ENCODE data around the gene PPP2R2B.

DNA sequence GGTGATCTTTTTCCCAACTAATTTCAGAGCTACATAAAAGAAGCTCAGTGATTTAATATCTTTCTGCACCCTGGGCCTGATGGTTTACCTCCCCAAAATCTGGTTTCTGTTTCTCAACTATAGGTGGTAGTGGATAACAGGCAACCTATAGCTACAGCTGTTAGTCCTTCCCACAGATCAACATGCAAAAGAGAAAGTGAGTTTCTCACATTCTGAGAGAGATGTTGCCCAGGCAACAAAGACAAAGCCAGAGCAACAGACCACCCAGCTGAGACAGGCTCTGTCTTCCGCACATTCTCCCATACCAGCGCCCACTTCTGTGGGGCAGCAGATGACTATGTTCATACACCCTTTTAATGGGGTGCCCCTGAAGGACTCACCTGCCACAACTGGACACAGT, 40.7 kb upstream of the PPP2R2B start:
- TF ChIP-seq, protein P1, sequence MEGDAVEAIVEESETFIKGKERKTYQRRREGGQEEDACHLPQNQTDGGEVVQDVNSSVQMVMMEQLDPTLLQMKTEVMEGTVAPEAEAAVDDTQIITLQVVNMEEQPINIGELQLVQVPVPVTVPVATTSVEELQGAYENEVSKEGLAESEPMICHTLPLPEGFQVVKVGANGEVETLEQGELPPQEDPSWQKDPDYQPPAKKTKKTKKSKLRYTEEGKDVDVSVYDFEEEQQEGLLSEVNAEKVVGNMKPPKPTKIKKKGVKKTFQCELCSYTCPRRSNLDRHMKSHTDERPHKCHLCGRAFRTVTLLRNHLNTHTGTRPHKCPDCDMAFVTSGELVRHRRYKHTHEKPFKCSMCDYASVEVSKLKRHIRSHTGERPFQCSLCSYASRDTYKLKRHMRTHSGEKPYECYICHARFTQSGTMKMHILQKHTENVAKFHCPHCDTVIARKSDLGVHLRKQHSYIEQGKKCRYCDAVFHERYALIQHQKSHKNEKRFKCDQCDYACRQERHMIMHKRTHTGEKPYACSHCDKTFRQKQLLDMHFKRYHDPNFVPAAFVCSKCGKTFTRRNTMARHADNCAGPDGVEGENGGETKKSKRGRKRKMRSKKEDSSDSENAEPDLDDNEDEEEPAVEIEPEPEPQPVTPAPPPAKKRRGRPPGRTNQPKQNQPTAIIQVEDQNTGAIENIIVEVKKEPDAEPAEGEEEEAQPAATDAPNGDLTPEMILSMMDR (conservative IDR thresholded peaks at IDR 0.05; ENCODE audit: low read depth, low read length), result no peak
- TF ChIP-seq EZH2 (IDR thresholded peaks at IDR 0.05; ENCODE audit: borderline replicate concordance, low read depth, low read length, poor library complexity, severe bottlenecking), result no peak
